AG04449 (cell line): ENCODE results near the gene RAI1.

ENCODE experiments used
- CTCF ChIA-PET: fragments of 350-600 bp; formaldehyde crosslinking; extraction: SDS; loops from one replicate; lab custom pipeline; 2021; ENCODE audit warnings: antibody characterized with exemption; lab: Yijun Ruan, JAX
- POLR2A ChIA-PET: fragments of 400-600, 350-600 bp; formaldehyde crosslinking; extraction: SDS; loops from one replicate; lab custom pipeline; 2020; ENCODE audit warnings: antibody characterized with exemption, inconsistent platforms; lab: Yijun Ruan, JAX
- DNase-seq: peaks from one replicate; pipeline ENCODE4 v3.0.0-alpha.2; 2010; ENCODE audit warnings: low read depth, low spot score
- H3K4me3 ChIP-seq: 2 replicates; pipeline ENCODE4 v1.5.1; 2011; ENCODE audit warnings: low read depth, mild to moderate bottlenecking, control low read depth, low read length
- TF ChIP-seq, protein P1 (sequence below): IDR thresholded peaks from one replicate; pipeline ENCODE4 v1.5.1; 2011; ENCODE audit warnings: mild to moderate bottlenecking, moderate library complexity, low read length, control low read depth, inconsistent platforms; ENCODE audit not compliant: insufficient read depth; ENCODE audit errors: missing control alignments

Gene RAI1

GRCh38 chr17:17780922-17781590 lies 99.8 kb downstream of the RAI1 start:
- POLR2A ChIA-PET = no interaction called here
- H3K4me3 ChIP-seq = peak overlapping the region; percentile 43

GRCh38 chr17:17781591-17782496 lies 100.6 kb downstream of the RAI1 start:
- POLR2A ChIA-PET = no interaction called here
- TF ChIP-seq, protein P1, sequence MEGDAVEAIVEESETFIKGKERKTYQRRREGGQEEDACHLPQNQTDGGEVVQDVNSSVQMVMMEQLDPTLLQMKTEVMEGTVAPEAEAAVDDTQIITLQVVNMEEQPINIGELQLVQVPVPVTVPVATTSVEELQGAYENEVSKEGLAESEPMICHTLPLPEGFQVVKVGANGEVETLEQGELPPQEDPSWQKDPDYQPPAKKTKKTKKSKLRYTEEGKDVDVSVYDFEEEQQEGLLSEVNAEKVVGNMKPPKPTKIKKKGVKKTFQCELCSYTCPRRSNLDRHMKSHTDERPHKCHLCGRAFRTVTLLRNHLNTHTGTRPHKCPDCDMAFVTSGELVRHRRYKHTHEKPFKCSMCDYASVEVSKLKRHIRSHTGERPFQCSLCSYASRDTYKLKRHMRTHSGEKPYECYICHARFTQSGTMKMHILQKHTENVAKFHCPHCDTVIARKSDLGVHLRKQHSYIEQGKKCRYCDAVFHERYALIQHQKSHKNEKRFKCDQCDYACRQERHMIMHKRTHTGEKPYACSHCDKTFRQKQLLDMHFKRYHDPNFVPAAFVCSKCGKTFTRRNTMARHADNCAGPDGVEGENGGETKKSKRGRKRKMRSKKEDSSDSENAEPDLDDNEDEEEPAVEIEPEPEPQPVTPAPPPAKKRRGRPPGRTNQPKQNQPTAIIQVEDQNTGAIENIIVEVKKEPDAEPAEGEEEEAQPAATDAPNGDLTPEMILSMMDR = no peak
- peak overlapping the region; percentile 43 for H3K4me3 ChIP-seq
- CTCF ChIA-PET = interaction anchor here (1.2 to 3.0 kb wide), 5 partner anchors 9 to 102 kb away, joined by 3 to 14 read pairs (median 3); no protein-coding TSS in a partner anchor
- no peak for DNase-seq

More at GRCh38 chr17:17780922-17781590, 99.8 kb downstream of the RAI1 start:
- CTCF ChIA-PET = interaction anchor here (0.9 to 3.0 kb wide), 9 partner anchors 8 to 136 kb away, joined by 3 to 14 read pairs (median 3); no protein-coding TSS in a partner anchor
- TF ChIP-seq, protein P1 = peak; percentile 70
- DNase-seq = peak; percentile 31

DNA sequence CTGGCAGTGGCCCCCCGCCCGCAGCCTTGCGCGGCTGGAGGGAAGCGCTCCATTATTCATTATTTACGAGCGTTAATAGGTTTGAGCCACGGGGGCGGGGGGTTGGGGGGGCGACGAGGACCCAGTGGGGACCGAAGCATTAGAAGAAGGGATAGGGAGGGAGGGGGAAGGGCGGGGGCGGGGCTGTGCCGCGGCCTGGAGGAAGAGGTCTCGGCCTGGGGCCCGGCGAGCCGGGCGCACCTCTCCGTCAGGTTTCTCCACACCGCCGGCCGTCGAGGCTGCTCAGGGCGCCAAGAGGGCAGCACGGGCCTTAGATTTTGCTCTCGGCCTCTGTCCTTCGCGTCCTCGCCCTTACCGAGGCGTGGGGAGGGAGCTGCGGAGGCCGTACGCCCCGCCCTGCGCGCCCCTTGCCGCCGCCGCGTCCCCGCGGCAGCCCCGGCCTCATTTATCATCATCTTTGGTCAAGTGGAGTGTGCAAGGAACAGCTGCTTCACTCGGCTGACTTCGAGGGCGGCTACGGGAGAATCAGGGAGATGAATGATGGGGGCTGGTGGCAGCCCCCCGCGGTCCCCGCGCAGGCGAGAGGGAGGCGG lies 101.4 kb downstream of the RAI1 start:
- peak overlapping the region; percentile 43 for H3K4me3 ChIP-seq
- ChIA-PET CTCF (interaction anchor here (3.0 kb wide), 1 partner anchor 103 kb away, joined by 14 read pairs; no protein-coding TSS in a partner anchor), POLR2A (interaction anchor here (1.2 kb wide), 1 partner anchor 99 kb away, joined by 3 read pairs; no protein-coding TSS in a partner anchor)

DNA sequence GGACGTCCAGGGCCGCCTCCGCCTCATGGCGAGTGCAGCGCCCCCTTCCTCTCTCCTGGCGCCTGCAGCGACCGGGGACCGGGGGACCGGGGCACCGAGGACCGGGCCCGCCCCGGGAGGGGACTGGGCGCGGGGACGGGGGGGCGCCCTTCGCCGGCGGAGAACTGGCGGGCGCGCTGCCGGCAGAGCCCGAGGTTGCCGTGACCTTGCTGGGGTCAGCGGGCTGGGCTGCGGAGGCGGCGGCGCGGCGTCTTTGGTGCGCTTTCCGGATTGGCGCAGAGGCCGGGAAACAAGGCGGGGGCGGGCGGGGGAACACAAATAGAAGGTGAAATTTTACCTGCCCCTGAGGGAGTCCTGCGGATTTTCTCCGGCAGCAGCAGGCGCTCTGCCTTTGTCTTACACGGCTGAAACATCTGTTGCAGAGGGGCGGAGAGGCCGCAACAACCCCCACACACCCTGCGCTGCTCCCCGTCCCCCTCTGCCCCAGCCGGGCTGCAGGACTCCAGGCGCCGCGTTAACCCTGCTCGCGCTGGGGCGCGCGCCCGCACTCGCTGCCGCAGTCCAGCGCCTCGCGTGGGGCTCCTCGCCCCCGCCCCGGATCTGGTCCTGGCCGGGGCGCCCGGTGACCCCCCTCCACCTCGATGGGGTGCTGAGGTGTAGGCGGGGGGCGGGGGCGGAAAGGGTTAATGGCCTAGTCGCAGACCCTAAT lies 102.0 kb downstream of the RAI1 start:
- peak overlapping the region; percentile 36 for H3K4me3 ChIP-seq
- CTCF ChIA-PET = interaction anchor here (1.3 kb wide), 1 partner anchor 103 kb away, joined by 3 read pairs; no protein-coding TSS in a partner anchor
- TF ChIP-seq, protein P1 = peak; percentile 8
- no peak for DNase-seq
- POLR2A ChIA-PET = interaction anchor here (1.2 kb wide), 1 partner anchor 100 kb away, joined by 3 read pairs; no protein-coding TSS in a partner anchor

More for the DNA sequence above, 101.4 kb downstream of the RAI1 start:
- no peak for DNase-seq
- TF ChIP-seq, protein P1 = no peak

GRCh38 chr17:17783825-17784656 lies 102.8 kb downstream of the RAI1 start:
- no peak for DNase-seq
- TF ChIP-seq, protein P1 = no peak
- H3K4me3 ChIP-seq = peak overlapping the region; percentile 12; the same call in 1 of the 2 replicates
- ChIA-PET POLR2A (interaction anchor here (0.6 to 1.2 kb wide), 3 partner anchors 9 to 143 kb away, joined by 3 read pairs; no protein-coding TSS in a partner anchor), CTCF (interaction anchor here (0.9 to 1.3 kb wide), 2 partner anchors 28 to 104 kb away, joined by 3 read pairs; no protein-coding TSS in a partner anchor)
